ENCODE measurements around the gene CPT1C.

The CPT1C gene

GRCh38 chr19:49662011-49662410 is 28.9 kb upstream of the CPT1C start:
- no peak for DNase-seq

GRCh38 chr19:49663224-49663623 is 27.7 kb upstream of the CPT1C start:
- DNase-seq, result no peak

GRCh38 chr19:49664171-49665035 is 26.5 kb upstream of the CPT1C start:
- DNase-seq, result peak; percentile 68

DNA sequence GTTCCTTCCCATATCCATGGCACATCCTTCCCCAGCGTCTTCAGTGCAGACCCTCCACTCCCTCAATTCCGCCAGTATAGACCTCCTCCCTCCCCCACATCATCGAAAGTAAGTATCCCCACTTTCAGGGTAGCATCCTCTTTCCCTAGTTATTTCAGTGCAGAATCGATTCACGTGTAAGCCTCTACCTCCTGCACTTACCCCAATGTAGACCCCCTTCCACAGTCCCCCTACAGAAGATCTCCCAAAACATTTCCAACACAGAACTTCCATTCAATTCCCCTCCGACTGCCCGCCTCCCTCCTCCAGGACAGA is 25.9 kb upstream of the CPT1C start:
- no peak for DNase-seq

DNA sequence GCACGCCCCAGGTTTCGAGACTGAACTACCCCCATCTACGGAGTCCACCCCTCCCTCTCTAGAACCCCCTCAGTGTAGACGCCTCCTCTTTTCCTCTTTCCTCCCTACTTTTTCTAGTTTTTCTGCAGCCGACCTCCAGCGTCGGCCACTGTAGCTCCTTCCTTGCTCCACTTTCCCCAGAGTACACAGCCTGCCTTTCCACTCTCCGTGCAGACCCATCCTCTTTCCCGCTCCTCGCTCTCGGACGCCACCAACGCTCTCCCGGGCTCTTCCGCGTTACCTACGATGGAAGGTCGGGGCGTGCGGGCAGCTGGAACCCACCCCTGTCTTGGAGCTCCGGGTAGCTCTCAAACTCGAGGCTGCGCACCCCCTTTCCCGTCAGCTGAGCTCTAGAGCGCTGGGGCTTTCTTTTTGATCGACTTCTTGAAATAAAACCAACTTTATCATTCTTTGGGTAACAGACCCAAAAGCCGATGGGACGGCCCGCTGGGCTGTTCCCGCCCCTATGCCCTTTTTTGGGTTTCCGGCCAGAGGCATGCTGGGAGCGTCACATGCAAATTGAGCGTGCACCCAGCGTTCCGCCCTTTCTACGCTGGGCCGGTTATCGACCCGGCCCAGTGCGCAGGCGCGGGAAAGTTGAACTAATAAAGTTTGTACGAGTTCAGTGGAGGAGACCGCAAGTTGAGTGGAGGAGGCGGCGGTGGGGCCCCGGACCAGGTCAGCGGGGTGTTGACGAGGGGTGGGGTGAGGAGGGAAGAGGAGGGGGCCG is 25.4 kb upstream of the CPT1C start, which contains the start of the genes BCL2L12 and IRF3:
BCL2L12 (plus strand) TSS at position 583 of the 769 bp plus-strand sequence. CDS start 760 bp downstream, outside the sequence.
IRF3 (minus strand) TSS at position 507 of the 769 bp plus-strand sequence. CDS start 1,019 bp downstream, outside the sequence.
- peak; percentile 94 for DNase-seq

DNA sequence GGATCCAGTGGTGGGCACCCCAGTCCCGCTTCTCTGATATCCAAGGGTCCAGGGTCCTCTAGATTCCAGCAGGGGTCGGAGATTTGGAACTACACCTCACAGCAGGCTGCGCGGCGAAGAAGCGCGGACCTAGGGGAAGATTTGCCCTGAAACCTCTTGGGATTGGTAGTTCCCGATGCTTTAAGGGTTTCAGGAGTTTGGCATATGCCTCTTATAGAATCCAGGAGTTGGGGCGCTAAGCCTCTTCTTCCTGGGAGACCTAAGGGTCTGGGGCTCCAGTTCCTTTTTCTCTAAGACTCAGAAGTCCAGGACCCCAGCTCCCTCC is 24.8 kb upstream of the CPT1C start:
- DNase-seq, result no peak

DNA sequence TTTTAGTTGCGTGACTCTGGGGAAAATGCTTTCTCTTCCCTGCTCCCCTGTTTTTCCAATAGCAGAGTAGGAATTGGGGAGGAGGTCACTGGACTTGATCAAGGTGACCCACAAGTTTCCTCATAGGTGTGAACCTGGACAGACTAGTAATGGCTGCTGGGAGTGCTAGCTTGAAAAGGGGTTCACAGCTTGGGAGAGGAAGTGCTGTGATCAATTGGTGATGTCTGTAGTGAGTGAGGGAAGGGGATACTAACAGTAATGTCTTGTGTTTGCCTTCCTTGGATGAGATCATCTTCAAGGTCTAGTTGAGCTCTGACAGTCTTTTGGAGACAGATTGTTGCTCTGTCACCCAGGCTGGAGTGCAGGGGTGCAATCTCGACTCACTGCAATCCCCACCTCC is 23.4 kb upstream of the CPT1C start:
- DNase-seq, result no peak

DNA sequence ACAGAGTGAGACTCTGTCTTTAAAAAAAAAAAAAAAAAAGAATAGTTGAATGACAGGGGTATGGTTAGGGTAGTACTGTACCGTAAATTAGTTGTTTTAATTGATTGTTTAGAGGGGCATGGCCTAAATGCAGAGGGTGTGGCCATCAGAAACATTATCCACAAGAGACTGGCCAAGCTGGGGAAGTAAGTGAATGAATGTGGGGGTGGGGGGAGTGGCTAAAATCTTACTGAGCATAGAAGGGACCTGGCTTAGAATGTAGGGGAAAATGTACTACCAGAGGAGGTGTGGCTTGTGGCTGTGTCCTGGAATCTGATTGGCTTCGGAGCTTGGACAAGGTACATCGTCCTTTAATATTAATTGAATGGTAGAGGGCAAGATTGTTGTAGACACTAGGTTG is 21.4 kb upstream of the CPT1C start:
- no peak for DNase-seq

DNA sequence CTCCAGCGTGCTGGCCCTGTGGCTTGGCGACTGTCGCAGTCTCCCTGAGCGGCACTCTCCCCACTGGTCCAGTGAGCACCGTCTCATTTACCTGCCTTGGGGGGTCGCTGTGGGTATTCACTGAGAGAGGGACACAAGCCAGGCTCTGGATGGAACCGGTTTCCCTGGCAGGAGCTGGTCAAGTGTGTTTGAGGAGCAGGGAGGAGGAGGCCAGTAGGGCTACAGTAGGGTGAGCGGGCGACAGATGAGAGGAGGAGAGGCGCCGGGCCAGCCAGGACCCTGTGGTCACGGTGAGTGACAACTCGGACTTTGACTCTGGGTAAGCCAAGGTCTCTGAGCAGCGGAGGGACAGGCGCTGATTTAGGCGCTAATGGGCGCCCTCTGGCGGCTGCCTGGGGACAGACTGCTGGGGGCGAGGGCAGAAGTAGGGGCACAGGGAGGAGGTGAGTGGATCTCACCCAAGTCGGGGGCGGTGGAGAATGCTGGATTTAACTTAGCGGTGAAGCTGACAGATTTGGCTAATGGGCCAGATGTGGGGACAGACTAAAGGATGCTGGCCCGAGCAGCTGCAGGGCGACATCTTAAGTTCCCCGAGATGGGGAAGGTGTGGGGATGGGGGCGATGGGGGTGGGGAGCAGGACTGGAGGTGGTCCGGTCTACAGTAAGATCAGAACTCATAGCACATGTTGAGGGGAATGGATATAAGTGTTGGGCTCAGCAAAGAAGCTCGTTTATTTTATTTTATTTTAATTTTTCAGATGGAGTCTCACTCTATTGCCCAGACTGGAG is 18.6 kb upstream of the CPT1C start:
- DNase-seq, result peak; percentile 47

GRCh38 chr19:49676136-49676783 is 14.7 kb upstream of the CPT1C start:
- DNase-seq, result no peak

- peak; percentile 100 for DNase-seq
Observed at GRCh38 chr19:49676784-49677230, 14.1 kb upstream of the CPT1C start.

DNA sequence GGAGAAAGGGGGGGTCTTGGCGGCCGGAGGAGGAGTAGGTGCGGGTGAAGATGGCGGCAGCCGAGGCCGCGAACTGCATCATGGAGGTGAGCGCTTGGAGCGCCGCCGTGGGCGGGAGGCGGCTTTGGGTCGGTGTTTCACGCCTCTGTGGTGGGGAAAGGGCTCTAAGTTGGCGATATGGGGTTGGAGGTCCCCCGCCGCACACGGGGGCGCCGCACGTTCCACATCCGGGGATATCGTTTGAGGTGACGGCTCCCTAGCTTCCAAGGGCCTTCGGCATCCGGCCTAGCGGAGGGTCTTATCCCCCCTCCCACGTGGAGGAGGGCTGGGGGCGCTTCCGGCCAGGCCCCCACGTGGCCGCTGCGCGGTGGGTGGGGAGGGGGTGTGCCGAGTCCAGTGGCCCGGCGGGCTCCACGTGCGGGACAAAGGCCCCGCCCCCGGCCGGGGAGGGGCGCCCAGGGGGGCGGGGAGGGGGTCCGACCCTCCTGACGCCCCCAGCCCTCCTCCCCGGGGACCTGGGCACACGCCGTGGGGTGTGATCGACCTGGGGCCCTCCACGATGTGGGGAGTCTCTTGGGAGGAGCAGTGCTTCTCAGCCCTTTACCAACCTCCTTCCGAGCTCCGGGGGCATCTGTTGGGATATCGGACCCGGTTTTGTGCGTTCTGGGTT is 13.6 kb upstream of the CPT1C start, which contains the start of gene PRMT1:
PRMT1 (plus strand) TSS at position 41 of the 670 bp plus-strand sequence; CDS start at position 51, 10 bp downstream.
- DNase-seq, result peak; percentile 37

- DNase-seq, result peak; percentile 72
Observed at GRCh38 chr19:49677901-49678674, 12.8 kb upstream of the CPT1C start.

DNA sequence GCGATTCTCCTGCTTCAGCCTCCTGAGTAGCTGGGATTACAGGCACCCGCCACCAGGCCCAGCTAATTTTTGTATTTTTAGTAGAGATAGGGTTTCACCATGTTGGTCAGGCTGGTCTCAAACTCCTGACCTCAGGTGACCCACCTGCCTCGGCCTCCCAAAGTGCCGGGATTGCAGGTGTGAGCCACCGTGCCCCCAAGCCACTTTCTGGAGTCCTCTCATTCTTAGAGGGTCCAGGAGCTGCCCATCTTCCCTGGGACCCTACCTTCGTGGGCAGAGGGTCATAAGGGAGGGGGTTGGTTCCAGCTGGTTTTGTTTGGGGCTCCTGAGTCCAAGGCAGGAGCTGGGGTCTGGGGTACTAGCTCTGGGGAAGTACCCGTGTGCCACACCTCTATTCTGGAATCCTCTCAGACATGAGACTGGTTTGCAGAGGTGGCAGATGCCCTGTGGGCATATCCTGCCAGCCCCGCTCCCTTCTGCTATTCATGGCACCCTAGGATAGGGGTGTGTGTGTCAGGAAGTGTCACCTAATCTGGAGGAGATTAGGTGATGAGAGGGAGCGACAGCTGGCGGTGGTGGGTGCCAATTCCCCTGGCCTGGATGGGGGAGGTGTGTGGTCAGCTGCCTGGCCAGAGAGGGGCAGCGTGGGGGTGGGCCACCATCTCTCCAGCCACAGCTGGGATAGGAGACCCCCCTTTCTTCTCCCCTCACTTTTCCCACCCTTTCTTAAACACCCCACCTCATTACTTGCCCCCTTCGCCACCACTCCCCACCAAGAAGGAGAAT is 11.7 kb upstream of the CPT1C start:
- no peak for DNase-seq

DNA sequence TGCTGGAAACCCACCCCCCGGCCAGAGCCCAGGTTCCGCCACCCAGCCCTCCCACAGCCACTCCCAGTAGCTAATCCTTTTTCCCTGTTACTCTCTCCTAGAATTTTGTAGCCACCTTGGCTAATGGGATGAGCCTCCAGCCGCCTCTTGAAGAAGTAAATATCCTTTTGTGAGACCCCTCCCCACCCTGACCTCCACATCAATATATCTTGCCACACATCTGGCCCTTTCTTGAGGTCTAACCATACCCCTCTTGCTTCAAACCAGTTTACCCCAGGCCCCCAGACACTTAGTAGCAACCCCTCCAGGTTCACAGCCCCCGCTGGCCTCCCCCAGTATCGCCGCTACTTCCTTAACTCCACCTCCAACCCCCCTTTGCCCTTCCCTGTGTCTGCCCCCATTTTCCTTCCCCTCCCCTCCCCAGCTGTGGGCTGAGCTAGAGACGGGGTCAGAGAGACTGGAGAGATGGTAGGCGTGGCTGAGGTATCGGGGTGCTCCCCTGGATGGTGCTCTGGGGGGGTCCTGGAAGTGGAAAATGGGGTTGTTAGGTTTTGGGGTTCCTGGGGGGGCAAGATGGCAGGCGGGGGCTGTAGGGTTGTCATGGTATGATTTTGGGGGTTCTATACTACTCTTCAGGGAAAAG is 11.0 kb upstream of the CPT1C start:
- DNase-seq, result no peak

- DNase-seq, result peak; percentile 78
Observed at GRCh38 chr19:49680421-49681351, 10.2 kb upstream of the CPT1C start.

GRCh38 chr19:49681830-49682229 is 9.1 kb upstream of the CPT1C start:
- DNase-seq, result no peak

DNA sequence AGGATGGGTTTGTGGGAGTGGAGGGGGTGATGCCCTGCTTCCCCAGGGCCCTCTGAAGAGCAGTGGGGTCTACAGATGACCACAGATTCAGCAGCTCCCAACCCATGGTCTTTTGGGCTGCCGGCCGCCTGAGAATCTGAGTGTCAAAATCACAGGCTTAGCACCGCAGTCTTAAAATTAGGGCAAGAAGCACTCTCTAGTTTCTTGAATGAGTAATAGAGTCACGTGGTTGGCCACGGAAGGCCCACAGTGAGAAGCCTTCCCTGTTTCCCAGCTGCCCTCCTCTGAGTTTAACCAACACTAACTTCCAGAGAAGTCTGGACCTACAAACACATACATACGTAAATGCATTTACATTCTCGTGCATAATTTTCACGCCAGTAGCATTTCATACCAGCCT is 8.6 kb upstream of the CPT1C start:
- DNase-seq, result no peak

DNA sequence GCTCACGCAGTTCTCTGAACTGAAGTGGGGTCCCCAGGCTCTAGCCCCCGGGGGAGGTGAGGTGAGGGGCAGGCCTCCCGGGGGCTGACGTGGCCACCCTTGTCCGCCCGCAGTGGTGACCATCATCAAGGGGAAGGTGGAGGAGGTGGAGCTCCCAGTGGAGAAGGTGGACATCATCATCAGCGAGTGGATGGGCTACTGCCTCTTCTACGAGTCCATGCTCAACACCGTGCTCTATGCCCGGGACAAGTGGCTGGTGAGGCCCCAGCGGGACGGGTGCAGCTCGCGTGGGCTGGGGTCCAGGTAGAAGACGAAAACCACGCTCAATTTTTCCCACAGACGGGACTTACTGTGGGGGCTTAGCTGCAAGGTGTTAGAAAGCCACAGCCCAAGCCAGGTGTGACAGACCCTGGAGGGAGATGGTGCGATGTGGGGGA is 7.1 kb upstream of the CPT1C start:
- DNase-seq, result no peak

Data from fibroblast of skin of right quadriceps (primary cell).